Smooth muscle cell (in vitro differentiated cells): Measurements from ENCODE around the gene SASS6. TPM values are rescaled to one million over a fixed set of nuclear protein-coding genes. Genes with fewer than 3 reads are reported as not detected.
"Not testable (repeated sequence)": the region's sequence is repeated elsewhere in the genome, so short reads cannot be mapped to it uniquely, and the experiment has no call there.

Source experiments
- DNase-seq: peaks from one replicate; lab custom pipeline; 2025; ENCODE audit not compliant: unreplicated experiment; lab: John Stamatoyannopoulos, UW
- H2AFZ ChIP-seq: fragments of 200-600 bp; sonication (generic); 2 replicates; pipeline ENCODE4 v1.6.0; 2016; ENCODE audit warnings: antibody characterized with exemption, low read depth, mild to moderate bottlenecking
- H3F3A ChIP-seq: fragments of 200-600 bp; sonication (generic); 2 replicates; pipeline ENCODE4 v1.6.0; 2017; ENCODE audit warnings: antibody characterized with exemption, low read depth
- H3K27ac ChIP-seq: fragments of 200-600 bp; sonication (generic); 2 replicates; pipeline ENCODE4 v1.5.1; 2016; ENCODE audit warnings: low read depth, mild to moderate bottlenecking
- H3K27me3 ChIP-seq: fragments of 200-600 bp; sonication (generic); 2 replicates; pipeline ENCODE4 v1.6.1; 2016; ENCODE audit warnings: low read depth, mild to moderate bottlenecking
- H3K36me3 ChIP-seq: fragments of 200-600 bp; sonication (generic); 2 replicates; pipeline ENCODE4 v1.5.1; 2016; ENCODE audit warnings: low read depth
- H3K4me1 ChIP-seq: fragments of 200-600 bp; sonication (generic); 2 replicates; pipeline ENCODE4 v1.5.1; 2016; ENCODE audit warnings: low read depth
- H3K4me2 ChIP-seq: fragments of 200-600 bp; sonication (generic); 2 replicates; pipeline ENCODE4 v1.6.0; 2016; ENCODE audit warnings: mild to moderate bottlenecking
- H3K4me3 ChIP-seq: fragments of 200-600 bp; sonication (generic); 2 replicates; pipeline ENCODE4 v1.5.1; 2016; ENCODE audit warnings: mild to moderate bottlenecking
- H3K79me2 ChIP-seq: fragments of 200-600 bp; sonication (generic); 2 replicates; pipeline ENCODE4 v1.6.0; 2016; ENCODE audit warnings: low read depth, mild to moderate bottlenecking
- H3K9ac ChIP-seq: fragments of 200-600 bp; sonication (generic); 2 replicates; pipeline ENCODE4 v1.6.0; 2016; ENCODE audit warnings: low read depth
- H3K9me3 ChIP-seq: fragments of 200-600 bp; sonication (generic); replicated peaks from 2 replicates; pipeline ENCODE4 v1.5.1; 2016; ENCODE audit warnings: low read depth
- H4K20me1 ChIP-seq: fragments of 200-600 bp; sonication (generic); 2 replicates; pipeline ENCODE4 v1.6.0; 2016; ENCODE audit warnings: low read depth
- WGBS: methylation state at CpG from one replicate; pipeline ENCODE4 v1.1.7; 2016; ENCODE audit warnings: low lambda C conversion rate; 5-methylcytosine and 5-hydroxymethylcytosine counted together
- polyA plus RNA-seq: library from polyadenylated mRNA; unstranded; fragments of >200 nt; fragmentation: Nextera tagmentation; extraction: Ambion mirVana; gene quantifications from 2 replicates; pipeline ENCODE4 v1.2.1, GENCODE V29; 2016
- total RNA-seq: library from RNA; depleted of rRNA; stranded (reverse); fragments of >200 nt; gene quantifications from 2 replicates; pipeline ENCODE4 v1.2.3, GENCODE V29; 2014
- TF ChIP-seq, protein P1 (sequence below): fragments of 200-600 bp; sonication (generic); IDR thresholded peaks from 2 replicates; pipeline ENCODE4 v1.5.1; 2017; ENCODE audit warnings: borderline replicate concordance, mild to moderate bottlenecking, antibody characterized with exemption; ENCODE audit not compliant: insufficient read depth, poor library complexity, severe bottlenecking

The SASS6 gene
- total and polyA plus RNA-seq, 2 experiments from 2014 or later: 1.9 to 6.0 TPM

- no peaks in the 10 kb centered on the region for H3K27me3 ChIP-seq
- peaks cover 94% of the 10 kb centered on the region for H4K20me1 ChIP-seq
- H3K4me3 ChIP-seq: no peak overlapping the region
- H3K27ac ChIP-seq: no peak overlapping the region
- H2AFZ ChIP-seq: no peak overlapping the region
- H3F3A ChIP-seq: no peaks in the 10 kb centered on the region
- peaks cover 89% of the 10 kb centered on the region for H3K79me2 ChIP-seq
- no peak overlapping the region for H3K9ac ChIP-seq
- TF ChIP-seq, protein P1, sequence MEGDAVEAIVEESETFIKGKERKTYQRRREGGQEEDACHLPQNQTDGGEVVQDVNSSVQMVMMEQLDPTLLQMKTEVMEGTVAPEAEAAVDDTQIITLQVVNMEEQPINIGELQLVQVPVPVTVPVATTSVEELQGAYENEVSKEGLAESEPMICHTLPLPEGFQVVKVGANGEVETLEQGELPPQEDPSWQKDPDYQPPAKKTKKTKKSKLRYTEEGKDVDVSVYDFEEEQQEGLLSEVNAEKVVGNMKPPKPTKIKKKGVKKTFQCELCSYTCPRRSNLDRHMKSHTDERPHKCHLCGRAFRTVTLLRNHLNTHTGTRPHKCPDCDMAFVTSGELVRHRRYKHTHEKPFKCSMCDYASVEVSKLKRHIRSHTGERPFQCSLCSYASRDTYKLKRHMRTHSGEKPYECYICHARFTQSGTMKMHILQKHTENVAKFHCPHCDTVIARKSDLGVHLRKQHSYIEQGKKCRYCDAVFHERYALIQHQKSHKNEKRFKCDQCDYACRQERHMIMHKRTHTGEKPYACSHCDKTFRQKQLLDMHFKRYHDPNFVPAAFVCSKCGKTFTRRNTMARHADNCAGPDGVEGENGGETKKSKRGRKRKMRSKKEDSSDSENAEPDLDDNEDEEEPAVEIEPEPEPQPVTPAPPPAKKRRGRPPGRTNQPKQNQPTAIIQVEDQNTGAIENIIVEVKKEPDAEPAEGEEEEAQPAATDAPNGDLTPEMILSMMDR: no peak
- H3K36me3 ChIP-seq: no peaks in the 10 kb centered on the region
- DNase-seq: no peak
- H3K9me3 ChIP-seq: no peaks in the 10 kb centered on the region
- H3K4me1 ChIP-seq: no peaks in the 10 kb centered on the region
- no peak overlapping the region for H3K4me2 ChIP-seq
Observed at GRCh38 chr1:100053119-100053518, 79.6 kb downstream of the SASS6 start.

DNA sequence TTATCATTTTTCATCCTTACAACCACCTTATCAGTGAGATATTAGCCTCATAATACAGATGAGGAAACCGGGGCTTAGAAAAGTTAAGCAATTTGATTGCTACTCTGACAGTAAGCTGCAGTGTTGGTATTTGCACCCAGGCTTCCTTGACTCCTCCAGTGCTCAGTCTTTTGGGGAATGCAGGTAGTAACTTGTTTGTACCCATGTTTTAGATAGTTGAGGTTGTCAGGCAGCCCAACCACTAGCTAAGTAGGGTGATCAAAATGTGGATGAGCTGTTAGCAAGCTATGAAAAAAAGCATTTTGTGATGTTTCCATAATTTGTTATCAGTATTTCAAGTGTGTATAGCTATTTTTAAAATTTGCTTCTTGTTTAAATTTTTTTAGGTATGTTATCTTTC is 80.8 kb downstream of the SASS6 start:
- Histone ChIP-seq H3K9me3 (no peaks in the 10 kb centered on the region), H3K9ac (no peak overlapping the region), H2AFZ (no peak overlapping the region), H3K79me2 (peaks cover 93% of the 10 kb centered on the region), H4K20me1 (peaks cover 94% of the 10 kb centered on the region), H3K4me1 (no peaks in the 10 kb centered on the region), H3K4me3 (no peak overlapping the region), H3K36me3 (no peaks in the 10 kb centered on the region), H3K27ac (no peak overlapping the region), H3K4me2 (no peak overlapping the region), H3F3A (no peaks in the 10 kb centered on the region), H3K27me3 (no peaks in the 10 kb centered on the region)
- no peak for DNase-seq
- TF ChIP-seq, protein P1: no peak
- 72% methylated on average over 1 of the region's 1 CpG for WGBS

GRCh38 chr1:100051401-100051800 is 81.3 kb downstream of the SASS6 start:
- Histone ChIP-seq H3K4me3 (no peak overlapping the region), H3K4me1 (no peaks in the 10 kb centered on the region), H3K9ac (no peak overlapping the region), H3K79me2 (peaks cover 98% of the 10 kb centered on the region), H3K36me3 (no peaks in the 10 kb centered on the region), H3K9me3 (no peaks in the 10 kb centered on the region), H2AFZ (no peak overlapping the region), H3F3A (no peaks in the 10 kb centered on the region), H3K27ac (no peak overlapping the region), H3K4me2 (no peak overlapping the region), H3K27me3 (no peaks in the 10 kb centered on the region), H4K20me1 (peaks cover 94% of the 10 kb centered on the region)
- TF ChIP-seq, protein P1: no peak
- no peak for DNase-seq
- WGBS: 87% methylated on average over 4 of the region's 4 CpGs

DNA sequence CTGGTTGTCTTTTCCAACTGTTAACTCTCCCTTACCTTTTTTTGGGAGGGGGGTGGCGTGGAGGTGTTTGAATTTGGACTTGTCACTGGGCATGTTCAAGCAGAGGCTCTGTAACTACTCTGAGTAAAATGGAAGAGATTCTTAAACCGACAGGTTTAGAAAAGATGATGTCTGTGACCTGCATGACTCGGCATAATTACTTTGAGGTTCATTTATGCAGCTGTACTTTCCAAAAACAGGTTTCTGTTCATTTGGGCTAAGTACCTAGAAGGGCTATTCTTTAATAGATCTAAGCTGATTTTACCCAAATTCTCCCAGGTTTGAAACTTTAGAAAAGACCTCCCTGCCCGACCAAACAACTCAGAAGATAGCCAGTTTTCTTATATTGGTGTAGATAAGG is 82.6 kb downstream of the SASS6 start:
- H3K4me2 ChIP-seq: no peak overlapping the region
- no peaks in the 10 kb centered on the region for H3K4me1 ChIP-seq
- peaks cover 94% of the 10 kb centered on the region for H4K20me1 ChIP-seq
- no peaks in the 10 kb centered on the region for H3K36me3 ChIP-seq
- no peak for DNase-seq
- WGBS: 81% methylated on average over 4 of the region's 4 CpGs
- H3K4me3 ChIP-seq: no peak overlapping the region
- H3K79me2 ChIP-seq: peaks cover 98% of the 10 kb centered on the region
- TF ChIP-seq, protein P1: no peak
- H3K27ac ChIP-seq: peak overlapping the region; percentile 74
- no peaks in the 10 kb centered on the region for H3F3A ChIP-seq
- no peak overlapping the region for H2AFZ ChIP-seq
- H3K9ac ChIP-seq: no peak overlapping the region
- H3K27me3 ChIP-seq: no peaks in the 10 kb centered on the region
- H3K9me3 ChIP-seq: no peaks in the 10 kb centered on the region

DNA sequence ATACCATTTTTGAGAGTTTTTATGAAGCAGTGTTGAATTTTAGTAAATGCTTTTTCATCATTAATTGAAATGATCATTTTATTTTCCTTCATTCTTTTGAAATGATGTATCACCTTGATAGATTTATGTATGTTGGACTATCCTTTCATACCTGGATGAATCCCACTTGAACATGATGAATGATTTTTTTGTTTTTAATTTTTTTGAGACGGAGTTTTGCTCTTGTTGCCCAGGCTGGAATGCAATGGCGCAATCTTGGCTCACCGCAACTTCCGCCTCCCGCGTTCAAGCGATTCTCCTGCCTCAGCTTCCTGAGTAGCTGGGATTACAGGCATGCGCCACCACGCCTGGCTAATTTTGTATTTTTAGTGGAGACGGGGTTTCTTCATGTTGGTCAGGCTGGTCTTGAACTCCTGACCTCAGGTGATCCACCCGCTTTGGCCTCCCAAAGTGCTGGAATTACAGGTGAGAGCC is 85.5 kb downstream of the SASS6 start:
- not testable (repeated sequence) for H3K9ac ChIP-seq, H3K36me3 ChIP-seq, H3K27ac ChIP-seq, H3F3A ChIP-seq, H3K4me1 ChIP-seq, H3K9me3 ChIP-seq, H3K27me3 ChIP-seq, DNase-seq, H3K4me3 ChIP-seq, H2AFZ ChIP-seq, H3K4me2 ChIP-seq
- WGBS: 98% methylated on average over 11 of the region's 11 CpGs
- Histone ChIP-seq H3K79me2 (peaks cover 99% of the 10 kb centered on the region), H4K20me1 (peaks cover 94% of the 10 kb centered on the region)
